ENCODE data around the gene FOXP1. TPM values are rescaled to one million over a fixed set of nuclear protein-coding genes. Genes with fewer than 3 reads are reported as not detected.

The FOXP1 gene
- total and polyA plus RNA-seq, 2 of the 8 experiments (the other 6 are each of a cell fraction or from before 2014, with no cell fraction given): 13.9 to 25.4 TPM

DNA sequence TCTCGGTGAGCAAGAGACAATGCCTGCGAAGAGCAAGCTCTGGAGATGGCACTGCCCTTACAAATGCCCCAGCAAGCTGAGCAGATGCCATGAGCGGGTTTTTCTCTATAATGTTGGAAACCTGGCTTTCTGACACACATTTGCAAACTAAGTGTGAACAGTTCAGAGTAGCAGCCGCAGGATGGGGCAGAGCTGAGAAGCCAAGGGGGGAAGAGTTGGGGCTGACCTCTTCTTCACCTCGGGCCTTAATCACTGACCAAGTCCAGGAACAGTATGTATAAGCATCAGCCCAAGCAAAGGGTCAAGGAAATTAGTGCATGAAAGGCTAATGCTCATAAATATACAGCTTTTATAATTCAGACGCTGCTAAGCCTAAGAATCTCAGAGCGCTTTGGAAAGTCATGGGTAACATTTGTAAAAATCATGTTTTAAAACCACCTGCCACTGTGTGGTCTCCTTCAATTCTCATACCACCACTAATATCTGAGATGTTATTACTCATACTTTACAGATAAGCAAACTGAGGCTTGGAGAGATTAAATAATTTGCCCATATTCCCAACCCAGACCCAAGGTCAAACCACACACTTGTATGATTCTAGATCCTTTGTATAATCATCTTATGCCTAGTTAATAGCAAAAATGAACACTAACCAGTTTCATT, 603.4 kb downstream of the FOXP1 start (continued):
- TF ChIP-seq, protein P1, sequence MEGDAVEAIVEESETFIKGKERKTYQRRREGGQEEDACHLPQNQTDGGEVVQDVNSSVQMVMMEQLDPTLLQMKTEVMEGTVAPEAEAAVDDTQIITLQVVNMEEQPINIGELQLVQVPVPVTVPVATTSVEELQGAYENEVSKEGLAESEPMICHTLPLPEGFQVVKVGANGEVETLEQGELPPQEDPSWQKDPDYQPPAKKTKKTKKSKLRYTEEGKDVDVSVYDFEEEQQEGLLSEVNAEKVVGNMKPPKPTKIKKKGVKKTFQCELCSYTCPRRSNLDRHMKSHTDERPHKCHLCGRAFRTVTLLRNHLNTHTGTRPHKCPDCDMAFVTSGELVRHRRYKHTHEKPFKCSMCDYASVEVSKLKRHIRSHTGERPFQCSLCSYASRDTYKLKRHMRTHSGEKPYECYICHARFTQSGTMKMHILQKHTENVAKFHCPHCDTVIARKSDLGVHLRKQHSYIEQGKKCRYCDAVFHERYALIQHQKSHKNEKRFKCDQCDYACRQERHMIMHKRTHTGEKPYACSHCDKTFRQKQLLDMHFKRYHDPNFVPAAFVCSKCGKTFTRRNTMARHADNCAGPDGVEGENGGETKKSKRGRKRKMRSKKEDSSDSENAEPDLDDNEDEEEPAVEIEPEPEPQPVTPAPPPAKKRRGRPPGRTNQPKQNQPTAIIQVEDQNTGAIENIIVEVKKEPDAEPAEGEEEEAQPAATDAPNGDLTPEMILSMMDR (IDR thresholded peaks at IDR 0.05; ENCODE audit: control extremely low read depth in 1 of 3, insufficient read depth in 1 of 3, low read depth in 1 of 3, low read length in 3 of 3): no peak
- TF ChIP-seq RXRA (IDR thresholded peaks at IDR 0.05; ENCODE audit: insufficient read depth, low read depth, low read length): no peak
- TF ChIP-seq MAX (IDR thresholded peaks at IDR 0.05): no peak
- no peak for TF ChIP-seq GABPA (IDR thresholded peaks at IDR 0.05; ENCODE audit: borderline replicate concordance, insufficient read depth, low read length)
- no peak for TF ChIP-seq NRF1 (IDR thresholded peaks at IDR 0.05; ENCODE audit: low read depth, low read length)
- TF ChIP-seq RBBP5 (IDR thresholded peaks at IDR 0.05; ENCODE audit: borderline replicate concordance, low read depth, low read length): no peak
- no peak for TF ChIP-seq SIRT6 (IDR thresholded peaks at IDR 0.05; ENCODE audit: low read length)
- TF ChIP-seq NANOG (IDR thresholded peaks at IDR 0.05; ENCODE audit: insufficient read depth, low read depth, low read length, poor library complexity, severe bottlenecking): no peak

Measured in H1 (cell line).